Stimulated activated CD8-positive, alpha-beta memory T cell treated with anti-CD3 and anti-CD28 coated beads, Interleukin-15, amount 100 ng/mL, for 24 hours (primary cell): ENCODE data around the gene CD8B.
"Not testable (repeated sequence)": the region's sequence is repeated elsewhere in the genome, so short reads cannot be mapped to it uniquely, and the experiment has no call there.

ENCODE experiments used
- DNase-seq: peaks from one replicate; pipeline ENCODE4 v3.0.0-alpha.2; 2020; ENCODE audit warnings: low read depth

The CD8B gene

DNA sequence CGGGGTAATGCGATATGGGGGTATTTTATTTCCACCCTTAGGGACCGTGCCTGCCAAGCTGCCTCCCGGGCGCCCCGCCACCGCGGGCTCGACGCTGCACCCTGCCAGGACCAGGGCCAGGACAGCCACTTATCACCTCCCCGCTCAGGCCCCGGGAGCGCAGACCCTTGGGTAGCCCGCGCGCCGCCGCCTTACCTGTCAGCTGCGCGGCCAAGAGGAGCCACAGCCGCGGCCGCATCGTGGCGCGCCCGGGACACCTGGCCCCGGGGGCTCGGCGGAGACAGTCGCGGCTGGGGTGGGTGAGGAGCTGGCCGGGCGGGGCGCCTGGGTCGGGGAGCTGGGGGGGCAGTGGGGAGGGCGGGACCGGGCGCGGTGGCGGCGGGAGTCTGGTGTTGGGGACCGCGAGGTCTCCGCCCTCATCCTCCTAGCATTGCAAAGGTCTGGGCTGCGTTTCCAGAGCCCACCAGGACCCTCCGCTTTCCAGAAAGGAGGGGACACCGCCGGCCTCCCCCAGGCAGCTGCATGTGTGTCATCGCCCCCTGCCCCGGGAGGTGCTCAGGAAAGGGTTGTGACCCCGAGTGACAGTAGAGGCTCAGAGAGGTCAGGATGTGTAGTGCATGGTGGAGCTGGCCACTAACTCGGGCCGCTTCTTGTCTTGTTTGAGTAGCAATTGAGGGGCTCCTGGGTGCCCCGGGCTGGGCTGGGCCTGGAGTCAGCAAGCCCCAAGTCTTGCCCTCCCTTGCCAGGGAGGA, at the start of gene CD8B:
CD8B (minus strand) TSS at position 259 of the 752 bp plus-strand sequence; CDS start at position 238, 21 bp downstream.
- not testable (repeated sequence) for DNase-seq

- DNase-seq, result not testable (repeated sequence)
Measured at GRCh38 chr2:86905868-86906267, 44.2 kb upstream of the CD8B start.

DNA sequence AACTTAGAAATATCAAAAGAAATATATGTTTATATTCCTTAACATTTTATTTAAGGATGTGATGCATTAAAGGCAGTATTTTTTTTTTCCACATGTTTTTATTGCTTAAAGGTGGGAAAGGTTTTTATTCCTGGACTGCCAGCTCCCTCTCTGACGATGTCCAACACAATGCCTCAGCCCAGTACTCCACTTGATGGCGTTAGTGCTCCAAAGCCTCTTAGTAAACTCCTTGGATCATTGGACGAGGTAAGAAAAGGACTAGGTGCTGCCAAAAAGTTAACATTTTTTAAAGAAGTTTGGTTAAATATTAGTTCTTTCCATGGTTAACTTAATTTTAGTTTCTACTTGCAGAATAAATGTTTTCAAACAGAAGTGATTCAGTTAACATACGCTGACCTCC, 39.0 kb upstream of the CD8B start:
- not testable (repeated sequence) for DNase-seq

- not testable (repeated sequence) for DNase-seq
Measured at GRCh38 chr2:86886026-86886425, 24.3 kb upstream of the CD8B start.

DNA sequence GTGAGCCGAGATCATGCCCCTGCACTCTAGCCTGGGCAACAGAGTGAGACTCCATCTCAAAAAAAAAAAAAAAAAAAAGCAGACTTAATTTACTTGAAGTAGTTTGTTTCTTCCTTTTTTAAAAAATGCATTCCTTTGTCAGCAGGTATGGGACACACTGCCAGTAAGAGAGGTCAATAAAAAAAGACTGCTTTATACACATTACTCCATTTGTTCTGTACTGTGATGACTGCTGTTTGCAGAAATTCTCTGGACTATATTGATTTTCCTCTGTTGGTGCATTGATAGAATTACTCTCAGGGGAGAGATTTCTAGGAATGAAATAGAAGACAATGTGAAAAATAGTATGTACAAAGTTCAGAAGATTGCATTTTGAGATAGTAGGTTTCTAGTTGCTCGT, 21.2 kb upstream of the CD8B start:
- not testable (repeated sequence) for DNase-seq

DNA sequence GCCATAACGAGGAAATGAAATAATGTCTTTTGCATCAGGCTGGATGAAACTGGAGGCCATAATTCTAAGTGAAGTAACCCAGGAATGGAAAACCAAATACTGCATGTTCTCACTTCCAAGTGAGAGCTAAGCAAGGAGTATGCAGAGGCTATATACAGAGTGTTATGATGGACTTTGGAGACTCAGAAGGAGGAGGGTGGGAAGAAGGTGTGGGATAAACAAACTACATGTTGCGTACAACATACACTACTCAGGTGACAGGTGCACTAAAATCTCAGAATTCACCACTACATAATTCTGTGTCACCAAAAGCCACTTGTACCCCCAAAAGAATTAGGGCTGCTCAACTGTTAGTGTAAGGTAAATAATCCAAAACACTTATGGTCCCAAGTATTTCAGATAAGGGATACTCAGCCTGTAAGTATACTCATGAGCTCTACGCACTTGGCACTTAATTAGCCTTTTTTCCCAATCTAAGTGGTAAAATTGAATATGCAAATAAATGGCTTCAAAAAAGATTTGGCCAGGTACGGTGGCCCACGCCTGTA, 20.5 kb upstream of the CD8B start:
- not testable (repeated sequence) for DNase-seq

GRCh38 chr2:86878986-86879385, 17.3 kb upstream of the CD8B start:
- not testable (repeated sequence) for DNase-seq

DNA sequence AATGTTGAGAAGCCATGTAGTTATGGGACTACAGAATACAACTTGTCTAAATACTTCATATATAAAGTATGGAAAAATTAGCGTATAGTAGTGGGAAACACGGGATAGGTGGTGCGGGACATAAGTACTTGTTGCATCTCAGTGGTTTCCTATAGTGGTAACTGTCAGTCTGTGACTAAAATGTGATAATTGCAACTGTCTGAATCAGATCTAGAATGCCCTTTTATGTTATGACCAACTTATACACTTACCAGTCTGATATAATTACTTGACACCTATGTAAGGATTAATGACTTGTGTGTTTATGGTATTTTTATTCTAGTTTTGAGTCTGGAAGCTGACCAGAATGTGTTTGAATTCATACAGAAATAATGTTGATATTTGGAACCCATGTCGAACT, 9.3 kb upstream of the CD8B start:
- not testable (repeated sequence) for DNase-seq

DNA sequence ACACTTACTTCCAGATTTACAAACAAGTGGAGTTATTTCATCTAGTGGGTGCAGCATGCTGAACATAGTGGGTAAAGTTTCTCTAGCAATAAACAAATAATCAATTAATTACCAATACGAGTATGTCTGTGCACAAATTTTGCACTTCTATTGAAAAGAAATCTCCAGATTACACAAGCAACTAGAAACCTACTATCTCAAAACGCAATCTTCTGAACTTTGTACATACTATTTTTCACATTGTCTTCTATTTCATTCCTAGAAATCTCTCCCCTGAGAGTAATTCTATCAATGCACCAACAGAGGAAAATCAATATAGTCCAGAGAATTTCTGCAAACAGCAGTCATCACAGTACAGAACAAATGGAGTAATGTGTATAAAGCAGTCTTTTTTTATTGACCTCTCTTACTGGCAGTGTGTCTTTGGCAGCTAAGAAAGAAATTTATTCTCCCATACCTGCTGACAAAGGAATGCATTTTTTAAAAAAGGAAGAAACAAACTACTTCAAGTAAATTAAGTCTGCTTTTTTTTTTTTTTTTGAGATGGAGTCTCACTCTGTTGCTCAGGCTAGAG, 7.3 kb upstream of the CD8B start:
- not testable (repeated sequence) for DNase-seq

DNA sequence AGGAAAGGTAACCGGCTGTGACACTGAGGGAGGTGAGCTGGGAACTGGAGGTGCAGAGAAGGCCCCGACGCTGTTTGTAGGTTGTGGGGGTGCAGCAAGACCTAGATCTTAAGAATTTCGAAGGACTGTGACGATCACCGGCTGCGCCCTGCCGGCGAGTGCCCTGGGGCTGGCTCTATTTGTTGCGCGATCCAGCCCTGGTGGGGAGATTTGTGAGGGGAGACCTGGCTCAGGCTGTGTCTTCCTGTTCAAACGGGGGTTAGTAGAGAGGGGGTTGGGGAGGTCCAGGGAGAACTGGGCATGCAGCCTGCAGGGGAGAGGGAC, 656 bp upstream of the CD8B start:
- DNase-seq, result not testable (repeated sequence)

- DNase-seq, result not testable (repeated sequence)
Measured at GRCh38 chr2:86861175-86861574, 511 bp downstream of the CD8B start.

- not testable (repeated sequence) for DNase-seq
Measured at GRCh38 chr2:86860573-86860972, 1.1 kb downstream of the CD8B start.

- not testable (repeated sequence) for DNase-seq
Measured at GRCh38 chr2:86857688-86858087, 4.0 kb downstream of the CD8B start.

GRCh38 chr2:86856498-86856897, 5.2 kb downstream of the CD8B start:
- DNase-seq, result not testable (repeated sequence)

GRCh38 chr2:86855981-86856380, 5.7 kb downstream of the CD8B start:
- not testable (repeated sequence) for DNase-seq

- DNase-seq, result not testable (repeated sequence)
Measured at GRCh38 chr2:86851581-86851980, 10.1 kb downstream of the CD8B start.

GRCh38 chr2:86842607-86843234, 19.0 kb downstream of the CD8B start:
- not testable (repeated sequence) for DNase-seq

- not testable (repeated sequence) for DNase-seq
Measured at GRCh38 chr2:86841330-86841729, 20.4 kb downstream of the CD8B start.

- not testable (repeated sequence) for DNase-seq
Measured at GRCh38 chr2:86839871-86840548, 21.7 kb downstream of the CD8B start.

DNA sequence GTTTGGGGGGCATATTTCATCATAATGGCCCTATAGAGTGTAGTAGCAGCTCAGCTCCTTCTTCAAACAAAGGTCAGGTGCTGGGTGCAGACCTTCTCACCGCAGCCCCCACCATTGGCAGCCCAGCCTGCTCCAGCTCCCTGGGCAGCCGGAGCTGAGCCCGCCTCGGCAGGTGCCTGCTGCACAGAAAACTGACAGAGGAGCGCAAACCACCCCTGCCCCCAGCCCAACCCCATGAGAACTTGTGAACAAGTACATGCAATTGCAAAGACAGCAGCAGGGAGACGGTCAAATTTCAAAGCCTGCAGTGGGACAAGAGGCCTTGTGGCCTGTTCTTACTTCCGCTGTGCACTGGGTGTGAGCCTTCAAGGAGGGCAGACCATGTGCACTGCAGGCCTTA, 22.2 kb downstream of the CD8B start:
- not testable (repeated sequence) for DNase-seq

DNA sequence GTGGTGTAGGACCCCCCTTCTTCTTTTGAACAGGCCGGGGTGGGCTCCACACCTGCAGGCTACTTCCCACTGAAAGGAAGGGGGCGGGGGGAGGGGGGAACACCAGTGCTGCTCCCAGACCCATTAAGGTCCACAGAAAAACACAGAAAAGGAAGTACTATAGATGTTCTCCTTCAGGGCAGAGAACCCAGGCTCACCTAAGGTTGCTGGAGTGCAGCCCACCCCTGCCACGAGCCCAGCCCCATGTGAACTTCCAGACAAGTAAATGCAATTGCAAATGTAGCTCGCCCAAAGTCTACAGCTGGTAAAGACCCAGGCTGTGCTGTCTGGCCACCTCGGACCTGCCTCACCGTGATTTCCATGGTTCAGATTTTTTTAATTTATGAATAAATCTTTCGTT, 24.0 kb downstream of the CD8B start:
- not testable (repeated sequence) for DNase-seq
